Neural cell (in vitro differentiated cells): Measurements from ENCODE around the gene TSPAN7.

ENCODE experiments used
- CTCF ChIP-seq: fragments of 450-650 bp; IDR thresholded peaks from 2 replicates; pipeline ENCODE4 v1.5.1; 2014; ENCODE audit warnings: antibody characterized with exemption, mild to moderate bottlenecking, moderate library complexity; ENCODE audit not compliant: poor library complexity, severe bottlenecking
- EP300 ChIP-seq: fragments of 450-650 bp; conservative IDR thresholded peaks from 2 replicates; pipeline ENCODE4 v1.6.1; 2014; ENCODE audit warnings: antibody characterized with exemption, mild to moderate bottlenecking, moderate library complexity; ENCODE audit not compliant: poor library complexity, severe bottlenecking
- EZH2 ChIP-seq: fragments of 200-600, 300-800 bp; shearing (Covaris generic), sonication (generic); IDR thresholded peaks from 2 replicates; pipeline ENCODE4 v1.6.1; 2014; ENCODE audit warnings: antibody characterized with exemption, low read length, borderline replicate concordance, mild to moderate bottlenecking; ENCODE audit not compliant: insufficient read depth, poor library complexity, severe bottlenecking
- MXI1 ChIP-seq: fragments of 450-650 bp; conservative IDR thresholded peaks from 2 replicates; pipeline ENCODE4 v1.6.1; 2014; ENCODE audit warnings: antibody characterized with exemption, mild to moderate bottlenecking; ENCODE audit not compliant: poor library complexity, severe bottlenecking
- POLR2AphosphoS5 ChIP-seq: IDR thresholded peaks from 2 replicates; pipeline ENCODE4 v1.6.1; 2012
- SMC3 ChIP-seq: fragments of 450-650 bp; conservative IDR thresholded peaks from 2 replicates; pipeline ENCODE4 v1.6.1; 2014; ENCODE audit warnings: antibody characterized with exemption, mild to moderate bottlenecking, moderate library complexity; ENCODE audit not compliant: poor library complexity

GRCh38 chrX:38678183-38678582, 116.8 kb downstream of the TSPAN7 start:
- TF ChIP-seq CTCF (no peak), MXI1 (no peak), EZH2 (no peak), POLR2AphosphoS5 (no peak), EP300 (no peak), SMC3 (no peak)
